ENCODE results near the gene F11. TPM values are rescaled to one million over a fixed set of nuclear protein-coding genes. Genes with fewer than 3 reads are reported as not detected.

The F11 gene
- total and polyA plus RNA-seq, 2 donors: not detected

Other genes starting within 250 kb of the F11 start
- gene TLR3, start 197.0 kb upstream of the F11 start, total RNA-seq: 2.6 TPM
- gene TLR3, start 197.0 kb upstream of the F11 start, polyA plus RNA-seq: 1.7 TPM
- 3.8 TPM for gene FAM149A, start 161.5 kb upstream of the F11 start, total RNA-seq
- gene FAM149A, start 161.5 kb upstream of the F11 start, polyA plus RNA-seq: 1.9 TPM
- gene CYP4V2, start 74.6 kb upstream of the F11 start, total RNA-seq: 5.9 TPM
- 28.2 TPM for gene CYP4V2, start 74.6 kb upstream of the F11 start, polyA plus RNA-seq
- gene KLKB1, start 38.7 kb upstream of the F11 start, total RNA-seq: 0.33 TPM
- 2.3 TPM for gene KLKB1, start 38.7 kb upstream of the F11 start, polyA plus RNA-seq

All from thymus (tissue), 2 donors.